T-cell (primary cell): Measurements from ENCODE around the gene CCDC86. TPM values are rescaled to one million over a fixed set of nuclear protein-coding genes. Genes with fewer than 3 reads are reported as not detected.
A peak's percentile ranks its signal among the peaks of the same experiment; 100 is the strongest.

Source experiments
- ATAC-seq, 4 experiments: fragments of 200-7000 bp in 3 of 4; fragments of 150-1000 bp in 1 of 4; cut with Tn5 transposase; replicated peaks in 1 of 4; 1 replicate in 3 of 4; 2 replicates in 1 of 4; pipeline ENCODE4 v1.10.0; 2021; ENCODE audit warnings: moderate library complexity in 3 of 4, mild to moderate bottlenecking in 2 of 4, moderate number of reproducible peaks in 1 of 4
- CTCF ChIA-PET, 2 donors: fragments of 300-600 bp; sonication (Branson Sonifier 250); formaldehyde crosslinking; loops; one replicate each; lab custom pipeline; 2022; ENCODE audit warnings: antibody characterized with exemption in 2 of 2; lab: Charles Lee
- POLR2A ChIA-PET, 2 donors: fragments of 300-600 bp; sonication (Branson Sonifier 250); formaldehyde crosslinking; loops; one replicate each; lab custom pipeline; 2022; ENCODE audit warnings: antibody characterized with exemption in 2 of 2; lab: Charles Lee
- DNase-seq, 35 experiments: peaks; one replicate each; pipeline versions ENCODE4 v3.0.0 to v3.0.0-alpha.2; 2013 to 2023
- H3K27ac ChIP-seq: one replicate; pipeline ENCODE4 v1.5.1; 2013; ENCODE audit warnings: low read length
- H3K27me3 ChIP-seq, 2 experiments: replicated peaks in 1 of 2; 1 replicate in 1 of 2; 2 replicates in 1 of 2; pipeline versions ENCODE4 v1.6.1 to v1.7.0; 2013; ENCODE audit warnings: low read length in 1 of 2, mixed read lengths in 1 of 2; ENCODE audit not compliant: control insufficient read depth in 2 of 2, insufficient read depth in 2 of 2; ENCODE audit errors: extremely low read depth in 1 of 2
- H3K36me3 ChIP-seq, 2 donors: 1 replicate in 1 of 2; 2 replicates in 1 of 2; pipeline versions ENCODE4 v1.6.1 to v1.7.0; 2013; ENCODE audit warnings: low read length in 1 of 2; ENCODE audit not compliant: control insufficient read depth in 2 of 2, insufficient read depth in 1 of 2; ENCODE audit errors: extremely low read depth in 1 of 2
- H3K4me1 ChIP-seq, 2 experiments: 1 replicate in 1 of 2; 2 replicates in 1 of 2; pipeline versions ENCODE4 v1.6.1 to v1.7.0; 2013; ENCODE audit warnings: low read length in 2 of 2, mixed read lengths in 1 of 2; ENCODE audit not compliant: insufficient read depth in 2 of 2, control insufficient read depth in 1 of 2; ENCODE audit errors: extremely low read depth in 1 of 2
- H3K4me3 ChIP-seq, 2 donors: 1 replicate in 1 of 2; 2 replicates in 1 of 2; pipeline versions ENCODE4 v1.5.1 to v1.7.0; 2013; ENCODE audit warnings: mild to moderate bottlenecking in 2 of 2, low read length in 1 of 2, moderate library complexity in 1 of 2; ENCODE audit not compliant: control insufficient read depth in 1 of 2; ENCODE audit errors: extremely low read depth in 1 of 2
- H3K9me3 ChIP-seq: 2 replicates; pipeline ENCODE4 v1.7.0; 2013
- H3K27ac Mint-ChIP-seq, 2 donors: one replicate each; pipeline ENCODE4 v1.8.0; 2020 to 2021; ENCODE audit warnings: mild to moderate bottlenecking in 2 of 2, mixed read lengths in 2 of 2
- H3K27me3 Mint-ChIP-seq, 2 donors: one replicate each; pipeline ENCODE4 v1.8.0; 2021 to 2022; ENCODE audit warnings: mixed read lengths in 2 of 2
- H3K36me3 Mint-ChIP-seq: one replicate; pipeline ENCODE4 v1.8.0; 2021; ENCODE audit warnings: mixed read lengths
- H3K4me1 Mint-ChIP-seq, 3 donors: one replicate each; pipeline ENCODE4 v1.8.0; 2020 to 2022; ENCODE audit warnings: mixed read lengths in 3 of 3, mild to moderate bottlenecking in 1 of 3
- H3K4me3 Mint-ChIP-seq, 3 donors: one replicate each; pipeline ENCODE4 v1.8.0; 2020 to 2022; ENCODE audit warnings: mild to moderate bottlenecking in 3 of 3, mixed read lengths in 3 of 3, moderate library complexity in 3 of 3
- H3K9me3 Mint-ChIP-seq, 3 donors: one replicate each; pipeline ENCODE4 v1.8.0; 2020 to 2022; ENCODE audit warnings: mixed read lengths in 3 of 3
- WGBS: methylation state at CpG from one replicate; pipeline ENCODE4 v1.1.5; 2013; ENCODE audit warnings: missing lambda C conversion rate; ENCODE audit not compliant: insufficient coverage; 5-methylcytosine and 5-hydroxymethylcytosine counted together
- total RNA-seq, 35 experiments: library from RNA in 6 of 35; stranded (reverse) in 6 of 35; fragments of 120-200 nt in 1 of 35; gene quantifications; one replicate each; pipeline versions ENCODE4 v1.2.1 to v1.2.4 and lab custom pipeline; 2013 to 2026

CCDC86 gene
- total RNA-seq, 5 donors from 2014 or later (not counting 1 experiment from before 2014, with no cell fraction given), result 11.6 to 20.7 (median 16.3) TPM

GRCh38 chr11:60836866-60837515 lies 4.9 kb upstream of the CCDC86 start:
- Mint-ChIP-seq H3K27ac (peak overlapping the region in 1 of 2 donors; percentile 48), H3K9me3 (no peaks in the 10 kb centered on the region), H3K4me3 (no peak overlapping the region), H3K27me3 (peaks cover 0 to 3% of the 10 kb centered on the region in 2 donors), H3K4me1 (peaks cover 12 to 20% (median 12%) of the 10 kb centered on the region in 3 donors), H3K36me3 (no peaks in the 10 kb centered on the region)
- Histone ChIP-seq H3K4me1 (peaks cover 0 to 10% of the 10 kb centered on the region in 2 experiments), H3K4me3 (no peak overlapping the region), H3K36me3 (no peaks in the 10 kb centered on the region), H3K27me3 (peaks cover 0 to 11% of the 10 kb centered on the region in 2 experiments), H3K27ac (no peak overlapping the region), H3K9me3 (no peaks in the 10 kb centered on the region)
- ATAC-seq, result no peak
- POLR2A ChIA-PET, result no interaction called here
- 53% methylated on average over 8 of the region's 9 CpGs for WGBS
- DNase-seq, result no peak
- CTCF ChIA-PET, result interaction anchor here in 1 of 2 donors (1.0 kb wide), 1 partner anchor 10 kb away, joined by 4 read pairs; no protein-coding TSS in a partner anchor

DNA sequence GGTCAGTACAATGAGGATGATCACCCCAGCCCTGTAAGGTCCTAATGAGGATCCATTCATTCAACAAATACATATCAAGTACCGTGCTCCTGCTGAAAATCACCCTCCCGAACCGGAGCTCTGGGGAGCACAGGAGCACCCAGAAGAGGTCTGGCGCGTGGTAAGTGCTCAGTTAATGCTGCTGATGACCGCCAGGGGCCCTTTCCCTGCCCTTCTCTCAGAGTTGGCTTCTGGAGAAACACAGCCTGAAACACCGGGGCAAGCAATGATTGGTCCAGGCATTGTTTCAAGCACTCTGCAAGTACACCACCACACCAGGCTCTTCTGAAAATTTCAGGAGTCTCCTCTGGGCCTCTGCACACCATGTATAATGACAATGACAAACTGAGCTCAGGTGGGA lies 3.8 kb upstream of the CCDC86 start:
- no peaks in the 10 kb centered on the region for H3K27me3 Mint-ChIP-seq
- H3K4me1 Mint-ChIP-seq, result peaks cover 19 to 30% (median 23%) of the 10 kb centered on the region in 3 donors
- DNase-seq (no peak), ATAC-seq (no peak)
- H3K36me3 Mint-ChIP-seq, result no peaks in the 10 kb centered on the region
- H3K9me3 ChIP-seq, result no peaks in the 10 kb centered on the region
- CTCF ChIA-PET, result interaction anchor here in 1 of 2 donors (1.1 kb wide), 1 partner anchor 49 kb away, joined by 3 read pairs; no protein-coding TSS in a partner anchor
- H3K4me3 ChIP-seq, result no peak overlapping the region
- peaks cover 0 to 10% of the 10 kb centered on the region in 2 experiments for H3K27me3 ChIP-seq
- no peaks in the 10 kb centered on the region for H3K36me3 ChIP-seq
- WGBS, result 87% methylated on average over 6 of the region's 7 CpGs
- H3K27ac Mint-ChIP-seq, result no peak overlapping the region
- H3K9me3 Mint-ChIP-seq, result no peaks in the 10 kb centered on the region
- peaks cover 5 to 21% of the 10 kb centered on the region in 2 experiments for H3K4me1 ChIP-seq
- no peak overlapping the region for H3K27ac ChIP-seq
- POLR2A ChIA-PET, result interaction anchor here in 1 of 2 donors (0.6 kb wide), 1 partner anchor 52 kb away, joined by 8 read pairs; no protein-coding TSS in a partner anchor
- no peak overlapping the region for H3K4me3 Mint-ChIP-seq

DNA sequence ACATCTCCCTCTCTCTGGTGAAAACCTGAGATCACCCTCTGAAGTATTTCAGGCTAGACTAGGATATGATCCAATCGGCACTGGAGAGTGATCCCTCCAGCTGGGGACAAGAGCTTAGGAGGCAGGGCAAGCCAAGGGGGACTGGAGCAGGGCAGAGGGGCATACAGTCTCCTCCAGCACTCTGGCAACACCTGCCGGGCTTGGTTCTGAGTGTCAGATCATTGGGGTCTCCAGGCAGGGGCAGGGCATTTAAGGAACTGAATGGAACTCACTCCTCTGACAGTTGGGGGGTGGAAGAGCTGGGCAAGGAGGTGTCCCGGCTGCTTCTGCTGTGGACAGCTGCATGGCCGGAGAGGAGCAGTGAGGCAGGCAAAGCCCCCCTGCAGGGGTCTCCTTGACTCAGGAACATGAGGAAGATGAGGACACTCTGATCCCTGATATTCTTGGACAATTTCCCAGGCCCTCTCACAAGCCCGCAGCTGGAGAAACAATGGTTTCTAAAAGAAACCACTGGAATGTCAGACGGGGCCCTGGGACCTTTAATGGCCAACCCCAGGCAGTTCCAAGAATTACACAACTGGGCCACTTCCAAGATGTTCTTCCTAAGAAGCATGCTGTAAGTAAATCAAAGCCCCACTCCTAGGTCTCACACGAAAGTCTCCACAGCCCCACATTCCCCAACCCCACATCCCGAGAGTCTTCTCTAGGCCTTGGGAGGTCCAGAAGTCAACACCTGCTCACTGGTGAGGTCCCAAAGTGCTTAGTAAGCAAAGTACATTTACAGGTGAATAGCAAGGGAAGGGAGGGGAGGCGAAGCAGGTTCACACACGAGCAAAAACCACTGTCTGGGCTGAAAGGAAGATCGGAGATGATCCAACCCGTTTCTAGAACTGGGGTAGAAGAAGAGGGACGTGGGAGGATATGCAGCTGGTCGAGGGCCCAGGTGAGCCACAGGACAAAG lies 1.2 kb upstream of the CCDC86 start:
- no peak overlapping the region for H3K4me3 ChIP-seq
- H3K4me1 ChIP-seq, result peaks cover 20 to 40% of the 10 kb centered on the region in 2 experiments
- ChIA-PET CTCF (interaction anchor here (1.0 to 1.5 kb wide), 2 partner anchors 10 to 47 kb away, joined by 3 to 5 read pairs; no protein-coding TSS in a partner anchor), POLR2A (no interaction called here)
- Mint-ChIP-seq H3K4me3 (peak overlapping the region; percentile 85 to 97 (median 89)), H3K27ac (peak overlapping the region; percentile 66 to 97), H3K36me3 (peaks cover 3% of the 10 kb centered on the region), H3K4me1 (peaks cover 43 to 55% (median 48%) of the 10 kb centered on the region in 3 donors), H3K27me3 (no peaks in the 10 kb centered on the region), H3K9me3 (no peaks in the 10 kb centered on the region)
- DNase-seq (no peak), ATAC-seq (no peak)
- WGBS, result 86% methylated on average over 4 of the region's 14 CpGs
- peaks cover 0 to 5% of the 10 kb centered on the region in 2 experiments for H3K27me3 ChIP-seq
- peaks cover 2 to 3% of the 10 kb centered on the region in 2 donors for H3K36me3 ChIP-seq
- no peak overlapping the region for H3K27ac ChIP-seq
- no peaks in the 10 kb centered on the region for H3K9me3 ChIP-seq

- ATAC-seq (no peak), DNase-seq (peak in 2 of 35 experiments; percentile 8 to 14)
- CTCF ChIA-PET, result interaction anchor here (0.7 to 1.3 kb wide), 3 partner anchors 12 to 285 kb away, joined by 3 to 5 read pairs (median 4); partner anchors contain the start of gene TMEM109 (in 1 of the 2)
- H3K4me3 ChIP-seq, result peak overlapping the region; percentile 81 to 89
- H3K4me1 Mint-ChIP-seq, result peaks cover 42 to 51% (median 48%) of the 10 kb centered on the region in 3 donors
- no peaks in the 10 kb centered on the region for H3K9me3 Mint-ChIP-seq
- peak overlapping the region; percentile 85 to 97 (median 89) for H3K4me3 Mint-ChIP-seq
- H3K27me3 Mint-ChIP-seq, result no peaks in the 10 kb centered on the region
- H3K36me3 ChIP-seq, result peaks cover 3 to 5% of the 10 kb centered on the region in 2 donors
- H3K27me3 ChIP-seq, result no peaks in the 10 kb centered on the region
- peaks cover 20 to 40% of the 10 kb centered on the region in 2 experiments for H3K4me1 ChIP-seq
- H3K36me3 Mint-ChIP-seq, result peaks cover 3% of the 10 kb centered on the region
- H3K27ac ChIP-seq, result peak overlapping the region; percentile 50
- POLR2A ChIA-PET, result no interaction called here
- peak overlapping the region; percentile 91 to 97 for H3K27ac Mint-ChIP-seq
- WGBS, result 6% methylated on average over 12 of the region's 23 CpGs
- no peaks in the 10 kb centered on the region for H3K9me3 ChIP-seq
Measured at GRCh38 chr11:60842668-60843600, 1.0 kb downstream of the CCDC86 start.

DNA sequence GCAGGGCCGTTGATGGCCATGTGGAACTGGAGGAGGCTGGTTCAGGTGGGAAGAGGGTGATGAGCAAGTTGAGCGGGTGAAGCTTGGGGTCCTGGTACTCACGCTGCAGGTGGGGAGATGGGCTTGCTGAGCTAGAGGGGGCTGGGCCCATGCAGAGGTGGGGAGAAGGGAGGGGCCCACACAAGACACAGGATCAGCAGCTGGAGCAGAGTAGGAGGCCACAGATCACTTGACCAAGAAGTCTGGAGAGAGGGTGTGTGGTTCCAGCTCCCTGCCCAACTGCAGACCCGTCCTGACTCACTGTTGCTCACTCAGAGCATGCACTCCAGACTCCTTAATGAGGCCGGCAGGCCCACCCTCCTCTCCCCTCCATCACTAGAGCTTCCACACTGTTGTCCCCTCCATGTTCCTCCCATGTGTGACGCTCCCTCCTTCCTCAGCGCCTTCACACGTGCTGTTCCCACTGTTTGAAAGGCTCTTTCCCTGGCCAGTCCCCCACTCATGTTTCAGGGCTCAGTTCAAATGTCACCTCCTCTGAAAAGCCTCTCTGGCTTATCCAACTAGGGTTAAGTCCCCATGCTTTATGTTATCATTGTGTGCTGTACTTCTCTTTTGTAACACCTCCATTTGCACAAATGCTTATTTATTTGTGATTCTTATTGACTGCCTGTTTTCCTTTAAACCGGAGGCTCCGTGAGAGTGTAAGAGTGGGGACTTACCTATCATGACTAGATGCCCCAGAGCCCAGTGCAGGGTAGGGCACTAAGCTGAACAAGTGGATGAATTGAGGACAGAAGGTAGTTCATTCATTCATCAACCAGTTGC lies 2.3 kb downstream of the CCDC86 start:
- Histone ChIP-seq H3K4me3 (peak overlapping the region in 1 of 2 donors; percentile 81), H3K9me3 (no peaks in the 10 kb centered on the region), H3K27me3 (no peaks in the 10 kb centered on the region), H3K4me1 (peaks cover 20 to 40% of the 10 kb centered on the region in 2 experiments), H3K36me3 (peaks cover 10 to 16% of the 10 kb centered on the region in 2 donors), H3K27ac (no peak overlapping the region)
- Mint-ChIP-seq H3K36me3 (peaks cover 9% of the 10 kb centered on the region), H3K27me3 (no peaks in the 10 kb centered on the region), H3K27ac (peak overlapping the region; percentile 53 to 66), H3K4me3 (peak overlapping the region; percentile 85 to 97 (median 89)), H3K4me1 (peaks cover 42 to 53% (median 48%) of the 10 kb centered on the region in 3 donors), H3K9me3 (no peaks in the 10 kb centered on the region)
- no peak for DNase-seq
- ATAC-seq, result no peak
- ChIA-PET POLR2A (no interaction called here), CTCF (interaction anchor here (0.5 to 1.3 kb wide), 2 partner anchors 19 to 70 kb away, joined by 3 to 4 read pairs; partner anchors contain the start of gene TMEM109 (in 1 of the 2))
- WGBS, result 65% methylated on average over 8 of the region's 10 CpGs
